ENCODE results near the gene PMEPA1. TPM values are rescaled to one million over a fixed set of nuclear protein-coding genes. Genes with fewer than 3 reads are reported as not detected.

PMEPA1 gene
- total RNA-seq, 4 donors from 2014 or later = 10.2 to 33.6 (median 18.3) TPM

DNA sequence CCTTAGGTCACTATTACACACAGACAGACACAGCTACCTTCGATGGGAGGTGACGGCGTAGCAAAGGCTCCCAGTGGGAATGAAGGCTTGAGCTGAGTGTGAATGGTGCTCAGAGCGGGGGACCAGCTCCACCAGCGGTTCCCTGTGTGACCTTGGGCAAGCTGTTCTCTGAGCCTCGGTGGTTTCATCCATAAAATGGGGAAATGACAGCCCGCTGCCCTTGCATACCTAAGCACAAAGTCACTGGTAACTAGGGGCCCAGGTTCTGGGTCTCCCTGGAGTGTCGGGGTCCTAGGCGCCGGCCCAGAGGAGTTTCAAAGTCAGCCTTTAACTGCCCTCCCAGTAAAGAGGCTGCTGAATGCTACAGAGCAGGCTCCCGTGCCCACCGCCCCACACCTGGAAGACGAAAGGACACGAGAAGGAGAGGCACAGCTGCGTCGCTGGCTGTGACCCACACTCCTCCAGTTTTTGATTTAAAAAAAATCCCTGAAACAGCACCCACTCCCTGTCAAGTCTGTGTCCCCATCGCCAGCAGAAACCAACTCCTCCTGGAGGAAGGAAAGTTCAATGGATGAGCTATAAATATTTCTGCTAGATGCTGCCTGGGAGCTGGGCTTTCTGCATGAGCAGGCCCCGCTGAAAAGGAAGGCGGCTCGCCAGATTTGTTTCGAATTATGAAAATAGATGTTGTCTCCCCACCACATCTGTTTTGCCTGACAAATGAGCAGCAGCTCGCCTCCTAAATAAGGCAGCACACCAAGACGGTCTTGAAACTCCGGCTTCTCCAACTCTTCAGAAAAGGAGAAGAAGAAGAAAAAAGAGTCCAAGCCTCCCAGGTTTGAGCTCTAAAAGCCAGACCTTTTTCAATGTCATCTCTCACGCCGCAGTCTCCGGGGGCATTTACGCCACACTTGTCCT, 27.4 kb downstream of the PMEPA1 start:
- TF ChIP-seq POLR2A (IDR thresholded peaks at IDR 0.05) = no peak
- peaks cover 0 to 74% (median 30%) of the 10 kb centered on the region in 4 donors for H3K4me1 ChIP-seq
- no peak for DNase-seq (ENCODE audit: low spot score in 2 of 2)
- H3K4me3 ChIP-seq = no peak overlapping the region
- no peaks in the 10 kb centered on the region for H3K36me3 ChIP-seq
- H3K9me3 ChIP-seq = no peaks in the 10 kb centered on the region
- no peaks in the 10 kb centered on the region for H3K27me3 ChIP-seq
- 68 to 83% methylated on average over 28 of the region's 28 CpGs for WGBS, 2 donors
- no peak overlapping the region for H3K27ac ChIP-seq

DNA sequence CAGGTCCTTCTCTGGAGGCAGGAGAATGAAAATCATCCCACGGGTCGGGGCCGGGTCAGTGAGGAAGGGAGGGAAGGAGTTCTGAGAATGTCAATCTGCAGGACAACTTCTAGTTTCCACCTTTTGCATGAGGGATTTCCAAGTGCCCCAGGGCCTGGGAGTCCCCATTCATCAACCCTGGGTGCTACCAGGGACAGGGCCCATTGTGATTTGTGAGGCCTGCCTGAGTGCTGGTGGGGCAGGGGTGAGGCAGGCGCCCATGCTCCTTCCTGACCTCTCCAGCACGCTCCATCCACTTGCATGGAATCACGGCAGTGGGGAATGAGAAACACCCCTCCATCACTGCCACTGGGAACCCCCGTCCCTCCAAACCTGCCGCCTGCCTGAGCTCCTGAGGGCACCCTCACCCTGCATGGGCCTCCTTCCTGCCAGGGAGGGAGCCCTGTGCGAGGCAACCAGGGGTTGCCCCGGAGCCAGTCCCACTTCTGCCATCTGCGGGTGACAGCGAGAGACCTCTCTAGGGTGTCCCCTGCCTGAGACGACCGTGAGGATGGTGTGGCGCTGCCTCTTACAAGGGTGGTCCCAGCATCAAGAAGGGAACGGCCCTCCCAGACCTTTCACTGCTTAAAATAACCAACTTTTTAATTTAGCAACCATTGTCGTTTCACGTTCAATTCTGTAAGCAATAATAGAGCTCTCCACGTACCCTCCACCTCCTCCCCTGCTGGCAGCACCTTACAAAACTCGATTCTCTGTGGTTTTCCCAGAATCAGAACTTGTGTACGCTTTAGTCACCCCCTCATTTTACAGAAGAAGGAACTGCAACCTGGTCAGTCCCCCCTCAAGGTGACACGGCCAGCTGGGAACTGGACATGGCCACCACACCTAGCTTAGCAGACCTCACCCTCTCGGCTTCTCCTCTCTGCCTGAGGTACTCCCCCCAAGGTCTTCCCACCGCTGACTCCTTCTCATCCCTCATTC, 28.6 kb downstream of the PMEPA1 start:
- TF ChIP-seq, protein P1, sequence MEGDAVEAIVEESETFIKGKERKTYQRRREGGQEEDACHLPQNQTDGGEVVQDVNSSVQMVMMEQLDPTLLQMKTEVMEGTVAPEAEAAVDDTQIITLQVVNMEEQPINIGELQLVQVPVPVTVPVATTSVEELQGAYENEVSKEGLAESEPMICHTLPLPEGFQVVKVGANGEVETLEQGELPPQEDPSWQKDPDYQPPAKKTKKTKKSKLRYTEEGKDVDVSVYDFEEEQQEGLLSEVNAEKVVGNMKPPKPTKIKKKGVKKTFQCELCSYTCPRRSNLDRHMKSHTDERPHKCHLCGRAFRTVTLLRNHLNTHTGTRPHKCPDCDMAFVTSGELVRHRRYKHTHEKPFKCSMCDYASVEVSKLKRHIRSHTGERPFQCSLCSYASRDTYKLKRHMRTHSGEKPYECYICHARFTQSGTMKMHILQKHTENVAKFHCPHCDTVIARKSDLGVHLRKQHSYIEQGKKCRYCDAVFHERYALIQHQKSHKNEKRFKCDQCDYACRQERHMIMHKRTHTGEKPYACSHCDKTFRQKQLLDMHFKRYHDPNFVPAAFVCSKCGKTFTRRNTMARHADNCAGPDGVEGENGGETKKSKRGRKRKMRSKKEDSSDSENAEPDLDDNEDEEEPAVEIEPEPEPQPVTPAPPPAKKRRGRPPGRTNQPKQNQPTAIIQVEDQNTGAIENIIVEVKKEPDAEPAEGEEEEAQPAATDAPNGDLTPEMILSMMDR (IDR thresholded peaks at IDR 0.05) = no peak
- TF ChIP-seq POLR2A (IDR thresholded peaks at IDR 0.05) (no peak), EP300 (IDR thresholded peaks at IDR 0.05) (no peak)
- no peak for DNase-seq (ENCODE audit: low spot score in 2 of 2)
- Histone ChIP-seq H3K4me1 (peaks cover 0 to 75% (median 32%) of the 10 kb centered on the region in 4 donors), H3K9me3 (no peaks in the 10 kb centered on the region), H3K27ac (no peak overlapping the region), H3K36me3 (no peaks in the 10 kb centered on the region), H3K27me3 (no peaks in the 10 kb centered on the region), H3K4me3 (no peak overlapping the region)
- 58 to 72% methylated on average over 24 of the region's 24 CpGs for WGBS, 2 donors

DNA sequence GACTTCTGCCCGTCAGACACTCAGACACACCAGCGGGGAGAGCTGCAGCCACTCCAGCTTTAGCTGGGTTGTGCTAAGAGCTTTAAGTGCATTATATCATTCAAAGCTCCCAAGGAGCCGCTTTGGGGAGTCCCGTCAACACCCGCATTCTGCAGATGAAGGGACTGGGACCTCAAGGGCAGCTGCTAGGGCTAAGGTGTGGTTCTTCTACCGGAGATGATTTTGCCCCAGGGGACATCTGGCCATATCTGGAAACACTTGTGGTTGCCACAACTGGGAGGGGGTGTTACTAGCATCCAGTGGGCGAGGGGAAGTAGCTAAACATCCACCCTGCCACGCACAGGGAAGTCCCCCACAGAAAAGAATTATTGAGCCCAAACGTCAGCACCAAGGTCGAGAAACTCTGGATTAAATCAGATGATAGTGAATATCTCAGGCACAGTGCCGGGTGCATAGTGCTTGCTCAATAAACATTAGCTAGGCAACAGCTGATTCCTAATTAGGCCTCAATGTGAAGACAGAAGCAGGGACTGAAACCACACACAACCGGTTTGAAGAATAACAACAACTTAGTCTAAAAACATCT, 29.6 kb downstream of the PMEPA1 start:
- H3K27ac ChIP-seq = no peak overlapping the region
- DNase-seq (ENCODE audit: low spot score in 2 of 2) = no peak
- no peaks in the 10 kb centered on the region for H3K27me3 ChIP-seq
- WGBS, 2 donors = 27 to 59% methylated on average over 7 to 12 of the region's 12 CpGs
- no peaks in the 10 kb centered on the region for H3K36me3 ChIP-seq
- peaks cover 0 to 75% (median 25%) of the 10 kb centered on the region in 4 donors for H3K4me1 ChIP-seq
- no peak for TF ChIP-seq POLR2A (IDR thresholded peaks at IDR 0.05)
- TF ChIP-seq EP300 (IDR thresholded peaks at IDR 0.05) = no peak
- TF ChIP-seq, protein P1 (IDR thresholded peaks at IDR 0.05) = no peak
- H3K4me3 ChIP-seq = no peak overlapping the region
- H3K9me3 ChIP-seq = no peaks in the 10 kb centered on the region

DNA sequence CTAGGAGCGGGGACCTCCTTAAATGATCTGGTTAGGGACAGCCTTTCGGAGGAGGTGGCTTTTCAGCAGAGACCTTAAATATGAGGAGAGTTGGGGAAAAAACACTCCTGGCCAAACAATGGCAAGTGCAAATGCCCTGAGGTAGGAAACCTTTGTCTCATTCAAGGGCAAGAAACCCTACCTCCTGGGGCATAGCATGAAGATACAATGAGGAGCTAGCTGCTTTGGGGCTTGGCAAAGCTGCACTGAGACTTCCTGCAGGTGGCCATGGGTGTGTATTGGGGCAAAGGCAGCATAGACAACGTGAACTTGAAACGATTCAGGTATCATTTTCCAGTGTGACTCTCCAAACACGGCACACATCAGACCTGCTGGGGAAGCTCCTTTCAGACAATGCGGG, 30.7 kb downstream of the PMEPA1 start:
- Histone ChIP-seq H3K27me3 (no peaks in the 10 kb centered on the region), H3K36me3 (no peaks in the 10 kb centered on the region), H3K4me3 (no peak overlapping the region), H3K27ac (no peak overlapping the region), H3K4me1 (peaks cover 0 to 74% (median 18%) of the 10 kb centered on the region in 4 donors), H3K9me3 (no peaks in the 10 kb centered on the region)
- no peak for TF ChIP-seq POLR2A (IDR thresholded peaks at IDR 0.05)
- no peak for TF ChIP-seq EP300 (IDR thresholded peaks at IDR 0.05)
- TF ChIP-seq, protein P1 (IDR thresholded peaks at IDR 0.05) = no peak
- no peak for DNase-seq (ENCODE audit: low spot score in 2 of 2)
- WGBS, 2 donors = 91 to 96% methylated on average over 6 of the region's 6 CpGs

DNA sequence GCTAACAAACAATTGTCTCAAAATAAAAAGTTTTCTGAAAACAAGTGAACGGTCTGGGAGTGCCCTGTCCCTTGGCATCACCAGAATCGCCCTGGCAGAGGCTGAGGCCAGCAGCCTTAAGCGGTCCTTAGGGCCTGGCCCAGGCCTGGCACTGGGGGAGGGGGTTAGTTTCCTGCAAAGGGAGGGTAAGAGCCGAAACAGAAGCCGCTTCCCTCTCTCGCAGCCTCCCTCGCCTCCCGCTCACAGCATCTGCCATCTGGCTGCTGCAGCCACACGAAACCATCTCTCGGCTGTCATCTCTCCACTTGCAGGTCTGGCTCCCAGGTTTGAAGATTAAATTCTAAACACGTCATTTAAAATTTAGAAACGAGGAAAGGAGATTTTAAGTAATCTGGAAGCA, 31.5 kb downstream of the PMEPA1 start:
- whole genome bisulfite sequencing, 2 donors = 58 to 66% methylated on average over 12 of the region's 12 CpGs
- Histone ChIP-seq H3K27ac (no peak overlapping the region), H3K36me3 (no peaks in the 10 kb centered on the region), H3K4me3 (no peak overlapping the region), H3K9me3 (no peaks in the 10 kb centered on the region), H3K4me1 (peaks cover 0 to 72% (median 18%) of the 10 kb centered on the region in 4 donors), H3K27me3 (no peaks in the 10 kb centered on the region)
- DNase-seq (ENCODE audit: low spot score in 2 of 2) = no peak
- TF ChIP-seq EP300 (IDR thresholded peaks at IDR 0.05) (no peak), POLR2A (IDR thresholded peaks at IDR 0.05) (no peak)
- TF ChIP-seq, protein P1 (IDR thresholded peaks at IDR 0.05) = no peak
